GM21360 (cell line): Measurements from ENCODE around the gene OR52I1.

ENCODE experiments used
- ATAC-seq: cut with Tn5 transposase; IDR thresholded peaks from one replicate; pipeline ENCODE4 v1.9.1; 2021; ENCODE audit warnings: mild to moderate bottlenecking, moderate library complexity; ENCODE audit not compliant: unreplicated experiment

OR52I1 gene

GRCh38 chr11:4610258-4610935 is 16.6 kb downstream of the OR52I1 start:
- ATAC-seq = no peak

GRCh38 chr11:4611986-4612385 is 18.1 kb downstream of the OR52I1 start:
- ATAC-seq = no peak

GRCh38 chr11:4615856-4616444 is 22.1 kb downstream of the OR52I1 start:
- ATAC-seq = no peak

GRCh38 chr11:4619514-4619913 is 25.7 kb downstream of the OR52I1 start:
- ATAC-seq = no peak

- no peak for ATAC-seq
Measured at GRCh38 chr11:4626207-4627099, 32.6 kb downstream of the OR52I1 start.

GRCh38 chr11:4636136-4636535 is 42.3 kb downstream of the OR52I1 start:
- no peak for ATAC-seq

- ATAC-seq = peak; percentile 88
Measured at GRCh38 chr11:4636962-4637661, 43.3 kb downstream of the OR52I1 start, which contains the start of gene OR51D1. Gene OR51D1, plus strand, starts transcription at chr11:4637477. Its CDS starts 2,314 bp downstream, at chr11:4639791.

GRCh38 chr11:4637662-4638047 is 43.8 kb downstream of the OR52I1 start:
- ATAC-seq = no peak

- ATAC-seq = no peak
Measured at GRCh38 chr11:4639931-4640330, 46.1 kb downstream of the OR52I1 start.

- no peak for ATAC-seq
Measured at GRCh38 chr11:4641501-4641900, 47.7 kb downstream of the OR52I1 start.

- ATAC-seq = no peak
Measured at GRCh38 chr11:4642043-4642442, 48.2 kb downstream of the OR52I1 start.

GRCh38 chr11:4643076-4643475 is 49.2 kb downstream of the OR52I1 start:
- no peak for ATAC-seq

- no peak for ATAC-seq
Measured at GRCh38 chr11:4643682-4644081, 49.8 kb downstream of the OR52I1 start, which contains the start of gene OR51E1. Gene OR51E1, plus strand, starts transcription at chr11:4643982. Its CDS starts 8,545 bp downstream, at chr11:4652527.

- no peak for ATAC-seq
Measured at GRCh38 chr11:4644233-4644632, 50.4 kb downstream of the OR52I1 start.
